ENCODE measurements around the gene FGF22. TPM values are rescaled to one million over a fixed set of nuclear protein-coding genes. Genes with fewer than 3 reads are reported as not detected.
"Not testable (repeated sequence)": the region's sequence is repeated elsewhere in the genome, so short reads cannot be mapped to it uniquely, and the experiment has no call there.

The FGF22 gene
- total RNA-seq, 1 donor from 2014 or later: 0.73 TPM

- Mint-ChIP-seq H3K27ac (no peak overlapping the region), H3K9me3 (no peaks in the 10 kb centered on the region), H3K4me1 (peaks cover 2% of the 10 kb centered on the region), H3K36me3 (ENCODE audit: low read depth) (no peaks in the 10 kb centered on the region), H3K4me3 (no peak overlapping the region), H3K27me3 (no peaks in the 10 kb centered on the region)
- ATAC-seq (ENCODE audit: low read depth) (peak; percentile 77), DNase-seq (no peak)
- intact Hi-C loops (cut with micrococcal nuclease): no loop called here
- no peak for TF ChIP-seq CTCF (IDR thresholded peaks at IDR 0.05)
- CTCF ChIA-PET: no interaction called here
- POLR2A ChIA-PET: no interaction called here
Measured at GRCh38 chr19:604355-604754, 35.3 kb upstream of the FGF22 start.

- peak overlapping the region; percentile 32 for H3K4me3 Mint-ChIP-seq
- H3K4me1 Mint-ChIP-seq; DNase-seq; H3K9me3 Mint-ChIP-seq; POLR2A ChIA-PET; H3K27me3 Mint-ChIP-seq; CTCF ChIA-PET; ATAC-seq (ENCODE audit: low read depth); intact Hi-C loops (cut with micrococcal nuclease); H3K36me3 Mint-ChIP-seq (ENCODE audit: low read depth); H3K27ac Mint-ChIP-seq: not testable (repeated sequence)
Measured at GRCh38 chr19:605061-605971, 34.4 kb upstream of the FGF22 start.

GRCh38 chr19:607301-608154 is 32.2 kb upstream of the FGF22 start:
- Mint-ChIP-seq H3K9me3 (no peaks in the 10 kb centered on the region), H3K27me3 (no peaks in the 10 kb centered on the region), H3K36me3 (ENCODE audit: low read depth) (no peaks in the 10 kb centered on the region), H3K27ac (no peak overlapping the region), H3K4me3 (no peak overlapping the region), H3K4me1 (peaks cover 14% of the 10 kb centered on the region)
- intact Hi-C loops (cut with micrococcal nuclease): no loop called here
- CTCF ChIA-PET: interaction anchor here (1.3 kb wide), 1 partner anchor 127 kb away, joined by 4 read pairs; no protein-coding TSS in a partner anchor
- TF ChIP-seq CTCF (IDR thresholded peaks at IDR 0.05): no peak
- ATAC-seq (ENCODE audit: low read depth) (no peak), DNase-seq (no peak)
- POLR2A ChIA-PET: no interaction called here

- ChIA-PET CTCF (no interaction called here), POLR2A (no interaction called here)
- TF ChIP-seq CTCF (IDR thresholded peaks at IDR 0.05): no peak
- DNase-seq (no peak), ATAC-seq (ENCODE audit: low read depth) (no peak)
- Mint-ChIP-seq H3K4me3 (no peak overlapping the region), H3K4me1 (peaks cover 14% of the 10 kb centered on the region), H3K9me3 (no peaks in the 10 kb centered on the region), H3K27ac (no peak overlapping the region), H3K36me3 (ENCODE audit: low read depth) (no peaks in the 10 kb centered on the region), H3K27me3 (no peaks in the 10 kb centered on the region)
- intact Hi-C loops (cut with micrococcal nuclease): no loop called here
Measured at GRCh38 chr19:608155-609003, 31.3 kb upstream of the FGF22 start.

- H3K27me3 Mint-ChIP-seq: no peaks in the 10 kb centered on the region
- intact Hi-C loops (cut with micrococcal nuclease): no loop called here
- H3K4me3 Mint-ChIP-seq: no peak overlapping the region
- no peaks in the 10 kb centered on the region for H3K36me3 Mint-ChIP-seq (ENCODE audit: low read depth)
- ATAC-seq (ENCODE audit: low read depth): no peak
- POLR2A ChIA-PET: no interaction called here
- H3K27ac Mint-ChIP-seq: no peak overlapping the region
- CTCF ChIA-PET: no interaction called here
- no peak for DNase-seq
- TF ChIP-seq CTCF (IDR thresholded peaks at IDR 0.05): no peak
- H3K4me1 Mint-ChIP-seq: peaks cover 12% of the 10 kb centered on the region
- H3K9me3 Mint-ChIP-seq: no peaks in the 10 kb centered on the region
Measured at GRCh38 chr19:609004-609346, 30.7 kb upstream of the FGF22 start.
